NCI-H446 (cell line): Measurements from ENCODE around the gene HS3ST4.

Experiments used
- DNase-seq, 2 experiments: peaks; one replicate each; lab custom pipeline; 2025; lab: John Stamatoyannopoulos, UW

HS3ST4 gene

DNA sequence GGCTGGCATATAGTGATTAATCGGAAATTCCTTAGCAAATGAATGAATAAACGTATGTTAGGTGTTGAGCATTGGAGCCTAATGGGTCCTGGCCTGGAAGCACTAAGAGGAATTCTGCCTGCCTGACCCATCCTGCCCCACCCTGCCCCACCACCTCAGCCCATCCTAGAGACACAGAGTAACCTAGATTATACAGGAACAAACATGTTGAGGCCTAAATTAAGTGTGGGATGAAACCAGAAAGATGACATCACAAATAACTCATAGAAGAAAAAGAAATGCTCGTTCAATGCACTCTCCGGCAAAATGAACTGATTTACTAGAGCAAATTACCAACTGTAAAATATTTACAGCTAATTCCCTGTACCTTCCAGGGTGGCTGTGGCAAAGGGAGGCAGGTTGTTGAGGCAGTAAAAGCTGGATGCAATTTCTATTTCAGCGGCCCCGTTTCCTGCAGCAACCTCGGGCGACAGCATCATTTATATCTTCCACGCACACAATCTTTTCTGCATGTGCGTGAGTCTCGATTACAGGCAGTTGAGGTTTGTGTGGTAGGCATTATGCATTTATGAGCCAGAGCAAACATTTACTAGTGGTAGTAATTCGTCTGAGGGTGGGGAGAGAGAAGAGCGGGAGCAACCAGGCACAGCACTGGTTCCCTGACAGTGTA is 417.2 kb downstream of the HS3ST4 start:
- DNase-seq, result no peak

GRCh38 chr16:26111900-26112299 is 420.1 kb downstream of the HS3ST4 start:
- DNase-seq, result no peak

- no peak for DNase-seq
Observed at GRCh38 chr16:26118575-26118974, 426.8 kb downstream of the HS3ST4 start.

GRCh38 chr16:26120729-26121128 is 429.0 kb downstream of the HS3ST4 start:
- DNase-seq, result no peak

DNA sequence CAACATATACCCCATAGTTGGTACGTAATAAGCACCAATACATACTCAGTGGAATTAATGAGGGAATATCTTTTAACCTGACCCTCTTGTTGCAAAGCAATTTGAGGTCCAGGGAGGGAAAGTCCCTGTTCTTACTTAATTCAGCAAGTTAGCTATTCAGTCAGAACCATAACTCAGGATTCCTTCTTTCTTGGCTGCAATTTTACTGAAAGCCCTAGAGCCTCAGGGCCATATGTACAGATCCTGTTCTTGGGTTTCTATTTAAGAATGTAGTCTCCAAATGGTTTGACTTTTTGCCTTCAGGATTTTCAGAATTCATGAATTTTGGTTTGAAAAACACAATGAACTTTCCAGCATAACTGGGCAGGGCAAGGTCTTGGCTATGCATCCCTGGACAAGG is 436.5 kb downstream of the HS3ST4 start:
- DNase-seq, result no peak

- DNase-seq, result no peak
Observed at GRCh38 chr16:26129997-26130396, 438.2 kb downstream of the HS3ST4 start.

- DNase-seq, result no peak
Observed at GRCh38 chr16:26133416-26134093, 441.8 kb downstream of the HS3ST4 start.

DNA sequence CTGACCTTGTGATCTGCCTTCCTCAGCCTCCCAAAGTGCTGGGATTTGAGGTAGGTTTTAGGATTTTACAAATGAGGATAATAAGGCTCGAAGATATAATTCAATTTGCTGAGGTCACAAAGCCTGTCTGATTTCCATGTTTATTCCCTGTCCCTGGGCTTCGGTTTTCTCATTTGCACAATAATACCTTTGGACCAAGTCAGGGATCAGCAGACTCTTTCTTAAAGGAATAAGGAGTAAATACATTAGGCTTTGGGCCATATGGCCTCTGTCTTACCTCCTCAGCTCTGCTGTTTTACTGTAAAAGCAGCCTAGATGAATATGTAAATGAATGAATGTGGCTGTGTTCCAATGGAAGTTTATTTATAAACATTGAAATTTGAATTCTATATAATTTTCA is 442.8 kb downstream of the HS3ST4 start:
- no peak for DNase-seq

GRCh38 chr16:26137956-26138355 is 446.2 kb downstream of the HS3ST4 start:
- no peak for DNase-seq

- no peak for DNase-seq
Observed at GRCh38 chr16:26139091-26139490, 447.3 kb downstream of the HS3ST4 start.

- DNase-seq, result no peak
Observed at GRCh38 chr16:26139884-26140283, 448.1 kb downstream of the HS3ST4 start.

- no peak for DNase-seq
Observed at GRCh38 chr16:26149364-26150190, 457.8 kb downstream of the HS3ST4 start.

GRCh38 chr16:26155221-26155620 is 463.5 kb downstream of the HS3ST4 start:
- no peak for DNase-seq

DNA sequence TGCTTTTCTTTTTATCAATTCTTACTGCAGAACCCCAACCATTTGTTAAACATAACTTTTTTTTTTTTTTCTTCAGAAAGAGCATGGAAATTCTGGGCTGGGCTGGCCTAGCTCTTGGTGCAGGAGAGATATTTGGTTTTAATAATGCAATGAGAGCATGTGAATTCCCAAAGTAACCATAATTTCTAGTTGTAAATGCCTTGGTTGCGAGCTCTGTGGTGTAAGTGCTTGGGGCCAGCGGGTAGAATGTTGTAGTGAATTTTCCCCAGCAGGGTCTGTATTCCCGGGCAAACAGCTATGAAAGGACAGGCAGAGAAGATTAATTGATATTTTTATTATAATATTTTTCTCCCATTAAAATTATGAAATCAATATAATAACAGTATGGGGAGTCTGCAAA is 465.6 kb downstream of the HS3ST4 start:
- DNase-seq, result no peak

GRCh38 chr16:26158142-26158759 is 466.5 kb downstream of the HS3ST4 start:
- DNase-seq, result no peak

GRCh38 chr16:26161461-26162180 is 469.9 kb downstream of the HS3ST4 start:
- no peak for DNase-seq

DNA sequence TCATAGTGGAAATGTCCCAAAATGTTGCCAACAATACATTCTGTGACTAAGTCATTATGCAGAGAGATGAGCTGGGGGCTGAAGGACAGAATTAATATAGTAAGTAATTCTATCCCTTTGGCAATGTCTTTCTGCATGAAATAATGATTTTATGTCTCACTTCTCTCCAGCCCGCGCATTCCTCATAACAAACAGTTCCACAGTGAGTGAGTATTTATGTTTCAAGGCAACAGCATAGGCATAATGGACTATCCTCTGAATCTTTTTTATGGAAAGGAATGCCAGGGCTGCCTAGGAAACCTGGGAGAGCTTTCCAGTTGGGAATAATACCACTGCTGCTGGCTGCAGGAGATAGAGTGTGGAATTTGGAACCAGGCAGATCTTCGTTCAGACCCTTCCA is 477.7 kb downstream of the HS3ST4 start:
- DNase-seq, result no peak

GRCh38 chr16:26175944-26176343 is 484.2 kb downstream of the HS3ST4 start:
- no peak for DNase-seq

DNA sequence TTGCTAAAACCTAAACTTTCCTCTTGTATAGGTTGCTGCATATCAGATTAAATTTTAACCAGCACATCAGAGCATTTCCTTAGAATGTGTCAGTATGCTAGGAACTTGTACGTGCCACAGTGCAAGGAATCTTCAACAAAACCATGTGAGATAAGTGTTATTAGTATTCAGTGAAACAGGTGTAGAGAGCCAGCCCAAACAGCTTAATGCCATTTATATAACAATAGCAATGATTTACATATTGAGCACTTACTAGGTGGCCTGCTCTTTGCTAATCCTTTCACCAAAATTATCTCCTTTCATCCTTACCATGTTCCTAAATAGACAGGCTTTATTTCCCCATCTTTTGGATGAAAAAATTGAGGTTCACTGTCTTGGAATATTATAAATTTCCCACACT is 485.7 kb downstream of the HS3ST4 start:
- DNase-seq, result no peak

GRCh38 chr16:26178298-26178697 is 486.5 kb downstream of the HS3ST4 start:
- no peak for DNase-seq

DNA sequence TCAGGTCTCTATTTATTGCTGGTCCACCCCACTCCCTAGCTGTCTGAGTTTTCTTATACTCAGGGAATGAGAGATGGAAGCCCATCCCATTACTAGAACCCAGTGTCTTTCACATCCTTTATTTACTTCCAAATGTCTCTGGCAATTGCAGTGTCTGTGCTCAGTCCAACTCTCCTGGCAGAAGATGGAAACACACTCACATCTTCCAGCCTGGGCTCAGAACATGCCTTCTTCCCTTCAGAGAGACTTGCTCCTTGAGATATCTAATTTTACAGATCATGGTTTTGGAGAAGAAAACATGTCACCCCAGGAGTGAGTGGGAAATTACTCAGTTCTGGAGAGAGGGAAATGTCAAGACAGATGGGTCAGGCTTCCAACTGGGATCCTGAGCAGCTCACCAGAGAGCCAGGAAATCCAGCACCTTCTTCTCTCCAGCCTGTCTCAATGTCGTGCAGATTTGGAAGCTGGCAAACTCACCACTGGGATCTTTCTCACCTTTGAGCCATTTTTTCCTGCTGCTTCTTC is 494.4 kb downstream of the HS3ST4 start:
- no peak for DNase-seq
